OCI-LY3 (cell line): ENCODE measurements around the gene GALNS.
"Not testable (repeated sequence)": the region's sequence is repeated elsewhere in the genome, so short reads cannot be mapped to it uniquely, and the experiment has no call there.

Source experiments
- H2AFZ ChIP-seq: fragments of 200-600, 300-600 bp; shearing (Covaris generic); 2 replicates; pipeline ENCODE4 v1.6.0; 2014; ENCODE audit warnings: antibody characterized with exemption, low read depth, low read length
- H3K27ac ChIP-seq: fragments of 200-600, 300-600 bp; sonication (generic); 2 replicates; pipeline ENCODE4 v1.5.1; 2014; ENCODE audit warnings: mild to moderate bottlenecking, low read length, moderate library complexity, mixed read lengths
- H3K27me3 ChIP-seq: fragments of 200-600, 300-600 bp; sonication (generic); 2 replicates; pipeline ENCODE4 v1.6.1; 2014; ENCODE audit warnings: low read depth, low read length, mixed read lengths
- H3K36me3 ChIP-seq: fragments of 200-600, 300-600 bp; sonication (generic); replicated peaks from 2 replicates; pipeline ENCODE3; 2014; ENCODE audit warnings: low read depth, low read length, mixed read lengths
- H3K4me1 ChIP-seq: fragments of 300-600, 200-600 bp; sonication (generic); 2 replicates; pipeline ENCODE4 v1.6.1; 2014; ENCODE audit warnings: low read length, mixed read lengths
- H3K4me2 ChIP-seq: fragments of 200-600, 300-600 bp; sonication (generic); 2 replicates; pipeline ENCODE4 v1.6.1; 2014; ENCODE audit warnings: low read length, mixed read lengths
- H3K4me3 ChIP-seq: fragments of 300-600, 200-600 bp; sonication (generic); 2 replicates; pipeline ENCODE4 v1.5.1; 2014; ENCODE audit warnings: antibody characterized with exemption, mild to moderate bottlenecking, low read length, moderate library complexity
- H3K79me2 ChIP-seq: fragments of 300-600, 200-600 bp; shearing (Covaris generic); 2 replicates; pipeline ENCODE4 v1.6.1; 2014; ENCODE audit warnings: mild to moderate bottlenecking, low read length, mixed read lengths
- H3K9ac ChIP-seq: fragments of 300-600, 200-600 bp; shearing (Covaris generic); 2 replicates; pipeline ENCODE4 v1.6.0; 2014; ENCODE audit warnings: mild to moderate bottlenecking, low read length, moderate library complexity
- H3K9me3 ChIP-seq: fragments of 200-600, 300-600 bp; shearing (Covaris generic); 2 replicates; pipeline ENCODE4 v1.6.1; 2014; ENCODE audit warnings: low read length, mixed read lengths; ENCODE audit not compliant: insufficient read depth
- H4K20me1 ChIP-seq: fragments of 200-600, 300-600 bp; sonication (generic); 2 replicates; pipeline ENCODE4 v1.6.1; 2016; ENCODE audit warnings: low read length, mixed read lengths; ENCODE audit not compliant: insufficient read depth
- CTCF ChIP-seq: fragments of 200-600, 300-600 bp; sonication (generic); IDR thresholded peaks from 2 replicates; pipeline ENCODE4 v1.5.1; 2014; ENCODE audit warnings: antibody characterized with exemption, low read length, low read depth
- EZH2phosphoT487 ChIP-seq: fragments of 200-600 bp; shearing (Covaris generic); IDR thresholded peaks from 2 replicates; pipeline ENCODE4 v1.6.1; 2018; ENCODE audit warnings: antibody characterized with exemption, mixed run types, low read depth

Gene GALNS

DNA sequence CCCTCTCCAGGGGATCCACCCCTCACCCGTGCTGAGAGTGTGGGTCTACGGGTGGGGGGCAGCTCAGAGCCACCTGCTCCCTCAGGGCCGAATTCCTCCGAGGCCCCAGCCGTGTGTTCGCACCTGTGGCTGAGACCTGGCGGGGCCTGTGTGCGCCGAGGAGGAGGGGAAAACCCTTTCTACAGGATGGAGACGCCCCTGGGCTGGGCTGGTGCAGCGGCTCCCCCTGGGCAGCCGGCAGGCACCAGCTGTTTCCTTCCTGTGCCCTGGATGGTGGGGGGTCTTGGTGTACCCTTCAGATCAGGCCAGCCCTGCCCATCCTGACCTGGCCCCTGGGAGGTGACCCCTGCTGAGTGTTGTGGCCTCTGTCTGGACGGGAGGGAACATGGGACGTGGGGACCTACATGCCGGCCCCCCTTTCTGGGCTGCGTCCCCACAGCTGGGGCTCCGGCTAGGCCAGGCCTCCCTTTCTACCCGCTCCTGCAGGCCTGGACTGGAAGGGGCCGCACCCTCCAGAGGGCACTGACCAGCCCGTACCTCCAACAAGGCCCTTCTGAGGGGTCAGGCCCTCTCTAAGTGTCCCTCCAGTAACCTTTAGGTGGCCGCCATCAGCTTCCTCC lies 38.0 kb upstream of the GALNS start:
- no peaks in the 10 kb centered on the region for H3K27me3 ChIP-seq
- no peak for TF ChIP-seq CTCF
- no peak for TF ChIP-seq EZH2phosphoT487
- no peak overlapping the region for H3K27ac ChIP-seq
- H4K20me1 ChIP-seq: peaks cover 5% of the 10 kb centered on the region; the same call in 1 of the 2 replicates
- peaks cover 20% of the 10 kb centered on the region for H3K36me3 ChIP-seq
- H2AFZ ChIP-seq: no peak overlapping the region
- H3K79me2 ChIP-seq: no peaks in the 10 kb centered on the region
- H3K9me3 ChIP-seq: no peaks in the 10 kb centered on the region
- no peak overlapping the region for H3K4me2 ChIP-seq
- no peaks in the 10 kb centered on the region for H3K4me1 ChIP-seq
- no peak overlapping the region for H3K9ac ChIP-seq
- H3K4me3 ChIP-seq: no peak overlapping the region

GRCh38 chr16:88894266-88894665 lies 37.5 kb upstream of the GALNS start:
- not testable (repeated sequence) for H3K4me2 ChIP-seq, H3K9ac ChIP-seq, H2AFZ ChIP-seq, H3K27me3 ChIP-seq, H3K4me3 ChIP-seq, H4K20me1 ChIP-seq, H3K27ac ChIP-seq, H3K79me2 ChIP-seq, H3K4me1 ChIP-seq, H3K9me3 ChIP-seq
- H3K36me3 ChIP-seq: peaks cover 19% of the 10 kb centered on the region

- no peak overlapping the region for H3K27ac ChIP-seq
- H3K79me2 ChIP-seq: no peaks in the 10 kb centered on the region
- no peaks in the 10 kb centered on the region for H3K27me3 ChIP-seq
- H3K4me2 ChIP-seq: no peak overlapping the region
- H4K20me1 ChIP-seq: peaks cover 5% of the 10 kb centered on the region; the same call in 1 of the 2 replicates
- no peaks in the 10 kb centered on the region for H3K9me3 ChIP-seq
- TF ChIP-seq CTCF (no peak), EZH2phosphoT487 (no peak)
- H2AFZ ChIP-seq: no peak overlapping the region
- no peaks in the 10 kb centered on the region for H3K4me1 ChIP-seq
- H3K36me3 ChIP-seq: peaks cover 17% of the 10 kb centered on the region
- no peak overlapping the region for H3K9ac ChIP-seq
- H3K4me3 ChIP-seq: no peak overlapping the region
These were observed 36.6 kb upstream of the GALNS start for GRCh38 chr16:88893127-88893968.

- Histone ChIP-seq H4K20me1 (peaks cover 5% of the 10 kb centered on the region; the same call in 1 of the 2 replicates), H3K4me2 (no peak overlapping the region)
These were observed 35.3 kb upstream of the GALNS start for GRCh38 chr16:88892065-88892464.

More at GRCh38 chr16:88892065-88892464, 35.3 kb upstream of the GALNS start:
- Histone ChIP-seq H2AFZ (no peak overlapping the region), H3K27ac (no peak overlapping the region), H3K4me3 (no peak overlapping the region), H3K36me3 (peaks cover 20% of the 10 kb centered on the region), H3K27me3 (no peaks in the 10 kb centered on the region), H3K79me2 (no peaks in the 10 kb centered on the region), H3K9ac (no peak overlapping the region), H3K4me1 (no peaks in the 10 kb centered on the region), H3K9me3 (no peaks in the 10 kb centered on the region)
- TF ChIP-seq EZH2phosphoT487 (no peak), CTCF (no peak)
